ENCODE results near the gene HECTD1. TPM values are rescaled to one million over a fixed set of nuclear protein-coding genes. Genes with fewer than 3 reads are reported as not detected.

Gene HECTD1
- total RNA-seq, 1 donor from 2014 or later: 110 TPM

- peaks cover 5% of the 10 kb centered on the region for H3K36me3 Mint-ChIP-seq (ENCODE audit: low read depth, unreplicated experiment)
- H3K4me1 Mint-ChIP-seq (ENCODE audit: low read depth, unreplicated experiment): peaks cover 12% of the 10 kb centered on the region
- H3K9me3 ChIP-seq (ENCODE audit: insufficient read depth, low read depth, low read length): no peaks in the 10 kb centered on the region
- H3K4me1 ChIP-seq (ENCODE audit: insufficient read depth, low read length): peaks cover 6% of the 10 kb centered on the region
- peak overlapping the region; percentile 84 for H2AFZ ChIP-seq (ENCODE audit: low read depth, low read length)
- FAIRE-seq: no peak
- peak overlapping the region; percentile 86 for H3K4me3 Mint-ChIP-seq (ENCODE audit: unreplicated experiment)
- peaks cover 6% of the 10 kb centered on the region for H3K36me3 ChIP-seq (ENCODE audit: insufficient read depth, low read length)
- H3K4me3 ChIP-seq (ENCODE audit: insufficient read depth, low read depth, low read length): peak overlapping the region; percentile 89
- peak overlapping the region; percentile 99 for H3K9ac ChIP-seq (ENCODE audit: low read length)
- H3K27ac ChIP-seq (ENCODE audit: low read depth, low read length): peak overlapping the region; percentile 98
- TF ChIP-seq EZH2 (IDR thresholded peaks at IDR 0.05; ENCODE audit: insufficient read depth, low read length): no peak
- no peak for TF ChIP-seq CTCF (IDR thresholded peaks at IDR 0.05; ENCODE audit: insufficient read depth, low read depth, low read length)
- no peaks in the 10 kb centered on the region for H3K27me3 Mint-ChIP-seq (ENCODE audit: low read depth, unreplicated experiment)
- H3K79me2 ChIP-seq (ENCODE audit: insufficient read depth, low read length): peaks cover 50% of the 10 kb centered on the region
- no peaks in the 10 kb centered on the region for H3K27me3 ChIP-seq (ENCODE audit: insufficient read depth, low read length)
- H3K9me3 Mint-ChIP-seq (ENCODE audit: unreplicated experiment): no peaks in the 10 kb centered on the region
- H4K20me1 ChIP-seq (ENCODE audit: insufficient read depth, low read length): peaks cover 26% of the 10 kb centered on the region
- peak overlapping the region; percentile 12 for H3K27ac Mint-ChIP-seq (ENCODE audit: unreplicated experiment)
- peak; percentile 71 for DNase-seq (ENCODE audit: low read depth)
- peak overlapping the region; percentile 90 for H3K4me2 ChIP-seq (ENCODE audit: low read length)
Observed at GRCh38 chr14:31207287-31207754, 272 bp downstream of the HECTD1 start.

- peak overlapping the region; percentile 89 for H3K4me3 ChIP-seq (ENCODE audit: insufficient read depth, low read depth, low read length)
- peaks cover 32% of the 10 kb centered on the region for H4K20me1 ChIP-seq (ENCODE audit: insufficient read depth, low read length)
- no peaks in the 10 kb centered on the region for H3K9me3 ChIP-seq (ENCODE audit: insufficient read depth, low read depth, low read length)
- Mint-ChIP-seq H3K9me3 (ENCODE audit: unreplicated experiment) (no peaks in the 10 kb centered on the region), H3K4me3 (ENCODE audit: unreplicated experiment) (peak overlapping the region; percentile 90), H3K27ac (ENCODE audit: unreplicated experiment) (peak overlapping the region; percentile 83), H3K27me3 (ENCODE audit: low read depth, unreplicated experiment) (no peaks in the 10 kb centered on the region), H3K36me3 (ENCODE audit: low read depth, unreplicated experiment) (peaks cover 5% of the 10 kb centered on the region), H3K4me1 (ENCODE audit: low read depth, unreplicated experiment) (peaks cover 12% of the 10 kb centered on the region)
- peaks cover 55% of the 10 kb centered on the region for H3K79me2 ChIP-seq (ENCODE audit: insufficient read depth, low read length)
- H3K4me1 ChIP-seq (ENCODE audit: insufficient read depth, low read length): peaks cover 6% of the 10 kb centered on the region
- peak overlapping the region; percentile 90 for H3K4me2 ChIP-seq (ENCODE audit: low read length)
- FAIRE-seq (no peak), DNase-seq (ENCODE audit: low read depth) (peak; percentile 25)
- H3K36me3 ChIP-seq (ENCODE audit: insufficient read depth, low read length): peaks cover 8% of the 10 kb centered on the region
- H2AFZ ChIP-seq (ENCODE audit: low read depth, low read length): peak overlapping the region; percentile 84
- peak overlapping the region; percentile 99 for H3K9ac ChIP-seq (ENCODE audit: low read length)
- TF ChIP-seq EZH2 (IDR thresholded peaks at IDR 0.05; ENCODE audit: insufficient read depth, low read length) (no peak), CTCF (IDR thresholded peaks at IDR 0.05; ENCODE audit: insufficient read depth, low read depth, low read length) (no peak)
- no peaks in the 10 kb centered on the region for H3K27me3 ChIP-seq (ENCODE audit: insufficient read depth, low read length)
- H3K27ac ChIP-seq (ENCODE audit: low read depth, low read length): peak overlapping the region; percentile 98
Observed at GRCh38 chr14:31206536-31207286, 882 bp downstream of the HECTD1 start.
